Osteocyte (in vitro differentiated cells): ENCODE measurements around the gene CASQ2. TPM values are rescaled to one million over a fixed set of nuclear protein-coding genes. Genes with fewer than 3 reads are reported as not detected.

Source experiments
- DNase-seq: peaks from one replicate; pipeline ENCODE4 v3.0.0; 2021; ENCODE audit warnings: mixed read lengths; ENCODE audit not compliant: unreplicated experiment; ENCODE audit errors: extremely low spot score
- H3K27ac Mint-ChIP-seq: one replicate; pipeline ENCODE4 v1.8.0; 2021; ENCODE audit warnings: mild to moderate bottlenecking, mixed read lengths; ENCODE audit not compliant: unreplicated experiment
- H3K27me3 Mint-ChIP-seq: one replicate; pipeline ENCODE4 v1.8.0; 2021; ENCODE audit warnings: mixed read lengths; ENCODE audit not compliant: unreplicated experiment
- H3K36me3 Mint-ChIP-seq: one replicate; pipeline ENCODE4 v1.8.0; 2021; ENCODE audit warnings: mixed read lengths; ENCODE audit not compliant: unreplicated experiment
- H3K4me1 Mint-ChIP-seq: one replicate; pipeline ENCODE4 v1.8.0; 2021; ENCODE audit warnings: mixed read lengths; ENCODE audit not compliant: unreplicated experiment
- H3K4me3 Mint-ChIP-seq: one replicate; pipeline ENCODE4 v1.8.0; 2021; ENCODE audit warnings: mild to moderate bottlenecking, moderate library complexity, mixed read lengths; ENCODE audit not compliant: unreplicated experiment
- H3K9me3 Mint-ChIP-seq: one replicate; pipeline ENCODE4 v1.8.0; 2021; ENCODE audit warnings: mixed read lengths; ENCODE audit not compliant: unreplicated experiment
- total RNA-seq: library from RNA; stranded (reverse); gene quantifications from 2 replicates; pipeline ENCODE4 v1.2.1, GENCODE V29; 2021
- TF ChIP-seq, protein P1 (sequence below): fragments of 200-600 bp; sonication (generic); IDR thresholded peaks from 2 replicates; pipeline ENCODE4 v1.5.0; 2021; ENCODE audit warnings: antibody characterized with exemption, mild to moderate bottlenecking, moderate library complexity

Gene CASQ2
- total RNA-seq, 1 donor from 2014 or later, result not detected

DNA sequence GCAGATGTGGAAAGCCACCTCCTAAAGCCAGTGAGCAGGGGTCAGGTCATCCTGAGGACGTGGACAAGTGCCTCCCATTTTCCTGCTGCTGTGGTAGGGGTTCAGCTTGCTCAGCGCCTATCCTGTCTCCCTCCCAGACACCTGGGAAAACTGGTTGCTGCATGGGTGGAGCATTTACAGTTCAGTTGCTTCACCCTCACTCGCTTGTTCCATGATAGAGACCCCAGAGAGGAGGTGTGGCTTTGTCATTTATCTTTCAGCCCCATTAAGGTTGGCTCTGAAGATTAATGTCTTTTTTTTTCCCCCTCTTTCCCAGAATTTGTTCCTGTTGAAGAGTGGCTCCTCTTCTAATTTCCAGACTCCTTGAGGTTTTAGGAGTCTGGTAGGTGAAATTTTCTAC lies 117.6 kb downstream of the CASQ2 start:
- no peaks in the 10 kb centered on the region for H3K27me3 Mint-ChIP-seq
- no peak overlapping the region for H3K4me3 Mint-ChIP-seq
- H3K27ac Mint-ChIP-seq, result no peak overlapping the region

More for the DNA sequence above, 117.6 kb downstream of the CASQ2 start:
- no peaks in the 10 kb centered on the region for H3K9me3 Mint-ChIP-seq
- TF ChIP-seq, protein P1, sequence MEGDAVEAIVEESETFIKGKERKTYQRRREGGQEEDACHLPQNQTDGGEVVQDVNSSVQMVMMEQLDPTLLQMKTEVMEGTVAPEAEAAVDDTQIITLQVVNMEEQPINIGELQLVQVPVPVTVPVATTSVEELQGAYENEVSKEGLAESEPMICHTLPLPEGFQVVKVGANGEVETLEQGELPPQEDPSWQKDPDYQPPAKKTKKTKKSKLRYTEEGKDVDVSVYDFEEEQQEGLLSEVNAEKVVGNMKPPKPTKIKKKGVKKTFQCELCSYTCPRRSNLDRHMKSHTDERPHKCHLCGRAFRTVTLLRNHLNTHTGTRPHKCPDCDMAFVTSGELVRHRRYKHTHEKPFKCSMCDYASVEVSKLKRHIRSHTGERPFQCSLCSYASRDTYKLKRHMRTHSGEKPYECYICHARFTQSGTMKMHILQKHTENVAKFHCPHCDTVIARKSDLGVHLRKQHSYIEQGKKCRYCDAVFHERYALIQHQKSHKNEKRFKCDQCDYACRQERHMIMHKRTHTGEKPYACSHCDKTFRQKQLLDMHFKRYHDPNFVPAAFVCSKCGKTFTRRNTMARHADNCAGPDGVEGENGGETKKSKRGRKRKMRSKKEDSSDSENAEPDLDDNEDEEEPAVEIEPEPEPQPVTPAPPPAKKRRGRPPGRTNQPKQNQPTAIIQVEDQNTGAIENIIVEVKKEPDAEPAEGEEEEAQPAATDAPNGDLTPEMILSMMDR, result no peak
- DNase-seq, result no peak
- H3K4me1 Mint-ChIP-seq, result peaks cover 38% of the 10 kb centered on the region
- peaks cover 18% of the 10 kb centered on the region for H3K36me3 Mint-ChIP-seq

Other genes starting within 250 kb of the CASQ2 start
- 16.2 and 16.7 TPM in 2 replicates for gene VANGL1, start 126.7 kb downstream of the CASQ2 start, total RNA-seq
- not detected in 2 replicates for gene NHLH2, start 72.4 kb upstream of the CASQ2 start, total RNA-seq
- 4.5 and 5.8 TPM in 2 replicates for gene SLC22A15, start 207.8 kb upstream of the CASQ2 start, total RNA-seq